ENCODE results near the gene TMEM200C. TPM values are rescaled to one million over a fixed set of nuclear protein-coding genes. Genes with fewer than 3 reads are reported as not detected.

TMEM200C gene
- total and polyA plus RNA-seq, 4 experiments from 2014 or later, result not detected

DNA sequence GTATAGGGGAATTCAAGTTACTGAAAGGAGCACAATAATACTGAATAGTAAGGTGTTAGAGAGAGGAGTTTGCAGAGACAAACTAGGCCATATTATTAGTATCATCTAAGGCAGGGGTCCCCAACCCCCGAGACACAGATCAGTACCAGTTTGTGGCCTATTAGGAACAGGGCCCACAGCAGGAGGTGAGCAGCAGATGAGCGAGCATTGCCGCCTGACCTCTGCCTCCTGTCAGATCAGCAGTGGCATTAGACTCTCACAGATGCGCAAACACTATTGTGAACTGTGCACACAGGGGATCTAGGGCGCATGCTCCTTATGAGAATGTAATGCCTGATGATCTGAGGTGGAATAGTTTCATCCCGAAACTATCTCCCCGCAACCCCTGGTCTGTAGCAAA is 41.8 kb upstream of the TMEM200C start:
- no peaks in the 10 kb centered on the region for H3K36me3 Mint-ChIP-seq
- intact Hi-C loops (cut with micrococcal nuclease), result no loop called here
- Histone ChIP-seq H3K27me3 (ENCODE audit: insufficient read depth, low read length) (no peaks in the 10 kb centered on the region), H3K4me1 (ENCODE audit: insufficient read depth, low read length) (no peaks in the 10 kb centered on the region), H3K27ac (ENCODE audit: low read depth, low read length) (no peak overlapping the region), H3K36me3 (ENCODE audit: insufficient read depth, low read length) (no peaks in the 10 kb centered on the region), H3K4me3 (ENCODE audit: low read length in 2 of 2) (no peak overlapping the region), H3K9me3 (ENCODE audit: control insufficient read depth in 1 of 2, low read length in 2 of 2) (no peaks in the 10 kb centered on the region)
- ChIA-PET CTCF (ENCODE audit: partially characterized antibody) (no interaction called here), POLR2A (ENCODE audit: partially characterized antibody) (no interaction called here)
- H3K9me3 Mint-ChIP-seq, result peaks cover 0 to 6% (median 0%) of the 10 kb centered on the region in 8 donors
- H3K4me1 Mint-ChIP-seq, result no peaks in the 10 kb centered on the region
- H3K4me3 Mint-ChIP-seq, result no peak overlapping the region
- no peak overlapping the region for H3K27ac Mint-ChIP-seq
- no peaks in the 10 kb centered on the region for H3K27me3 Mint-ChIP-seq
- no peak for DNase-seq

DNA sequence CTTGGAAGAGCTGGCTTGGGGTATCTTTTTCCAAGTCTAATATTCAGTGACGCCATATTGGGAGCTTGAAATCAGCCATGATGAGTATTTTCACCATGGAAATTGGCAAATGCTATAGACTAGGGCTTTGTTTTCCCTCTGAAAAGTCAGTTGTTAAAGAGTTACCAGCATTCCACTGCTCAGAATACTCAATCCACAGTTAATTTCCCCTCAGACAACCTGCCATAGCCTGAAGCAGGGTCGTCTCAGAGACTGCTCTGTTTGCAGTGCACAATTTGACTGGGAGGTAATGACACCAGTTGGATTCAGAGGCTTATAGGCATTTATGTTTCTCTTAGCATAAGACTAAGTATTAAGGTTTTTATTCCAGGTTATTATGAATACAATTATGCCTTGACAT is 35.5 kb upstream of the TMEM200C start:
- Mint-ChIP-seq H3K4me3 (no peak overlapping the region), H3K36me3 (no peaks in the 10 kb centered on the region), H3K27ac (no peak overlapping the region), H3K4me1 (no peaks in the 10 kb centered on the region), H3K9me3 (peaks cover 0 to 12% (median 3%) of the 10 kb centered on the region in 8 donors), H3K27me3 (no peaks in the 10 kb centered on the region)
- H3K27ac ChIP-seq (ENCODE audit: low read depth, low read length), result no peak overlapping the region
- no peaks in the 10 kb centered on the region for H3K27me3 ChIP-seq (ENCODE audit: insufficient read depth, low read length)
- no peaks in the 10 kb centered on the region for H3K9me3 ChIP-seq (ENCODE audit: control insufficient read depth in 1 of 2, low read length in 2 of 2)
- DNase-seq, result no peak
- no peaks in the 10 kb centered on the region for H3K36me3 ChIP-seq (ENCODE audit: insufficient read depth, low read length)
- H3K4me3 ChIP-seq (ENCODE audit: low read length in 2 of 2), result no peak overlapping the region
- intact Hi-C loops (cut with micrococcal nuclease), result no loop called here
- POLR2A ChIA-PET (ENCODE audit: partially characterized antibody), result no interaction called here
- no peaks in the 10 kb centered on the region for H3K4me1 ChIP-seq (ENCODE audit: insufficient read depth, low read length)
- CTCF ChIA-PET (ENCODE audit: partially characterized antibody), result no interaction called here

DNA sequence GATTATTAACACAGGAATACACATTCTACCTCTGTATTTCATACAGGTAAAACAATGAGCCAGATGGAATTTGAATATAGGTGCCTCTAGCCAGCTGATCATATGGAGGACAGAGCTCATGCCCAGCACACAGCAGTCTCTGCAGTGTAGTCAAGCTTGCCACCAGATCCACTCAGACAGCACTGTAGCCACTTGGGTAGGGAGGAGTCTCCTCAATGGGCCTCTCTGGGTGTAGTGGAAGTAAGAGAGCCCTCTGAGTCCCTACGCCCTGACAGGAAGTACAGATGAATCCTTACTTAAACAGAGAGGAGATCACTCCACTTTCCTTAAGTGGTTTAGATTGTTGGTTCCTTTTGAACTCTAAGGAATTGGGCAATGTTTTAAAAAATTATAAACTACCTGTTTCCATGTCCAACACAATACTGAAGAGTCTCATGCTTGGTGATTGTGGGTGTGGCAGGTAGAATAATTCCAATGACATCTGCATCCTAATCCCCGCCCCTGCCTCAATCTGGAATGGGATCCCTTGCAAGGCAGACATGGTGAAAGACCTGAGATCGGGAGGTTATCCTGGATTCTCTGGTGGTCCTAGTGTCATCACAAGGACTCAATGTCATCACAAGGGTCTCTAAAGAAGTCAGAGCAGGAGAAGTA is 23.0 kb upstream of the TMEM200C start:
- Histone ChIP-seq H3K4me1 (ENCODE audit: insufficient read depth, low read length) (no peaks in the 10 kb centered on the region), H3K27me3 (ENCODE audit: insufficient read depth, low read length) (no peaks in the 10 kb centered on the region), H3K9me3 (ENCODE audit: control insufficient read depth in 1 of 2, low read length in 2 of 2) (no peaks in the 10 kb centered on the region), H3K27ac (ENCODE audit: low read depth, low read length) (no peak overlapping the region), H3K4me3 (ENCODE audit: low read length in 2 of 2) (no peak overlapping the region), H3K36me3 (ENCODE audit: insufficient read depth, low read length) (no peaks in the 10 kb centered on the region)
- Mint-ChIP-seq H3K4me3 (no peak overlapping the region), H3K36me3 (no peaks in the 10 kb centered on the region), H3K9me3 (peaks cover 0 to 4% (median under 1%) of the 10 kb centered on the region in 8 donors), H3K27ac (no peak overlapping the region), H3K27me3 (no peaks in the 10 kb centered on the region), H3K4me1 (no peaks in the 10 kb centered on the region)
- POLR2A ChIA-PET (ENCODE audit: partially characterized antibody), result no interaction called here
- CTCF ChIA-PET (ENCODE audit: partially characterized antibody), result no interaction called here
- no peak for DNase-seq
- intact Hi-C loops (cut with micrococcal nuclease), result no loop called here

DNA sequence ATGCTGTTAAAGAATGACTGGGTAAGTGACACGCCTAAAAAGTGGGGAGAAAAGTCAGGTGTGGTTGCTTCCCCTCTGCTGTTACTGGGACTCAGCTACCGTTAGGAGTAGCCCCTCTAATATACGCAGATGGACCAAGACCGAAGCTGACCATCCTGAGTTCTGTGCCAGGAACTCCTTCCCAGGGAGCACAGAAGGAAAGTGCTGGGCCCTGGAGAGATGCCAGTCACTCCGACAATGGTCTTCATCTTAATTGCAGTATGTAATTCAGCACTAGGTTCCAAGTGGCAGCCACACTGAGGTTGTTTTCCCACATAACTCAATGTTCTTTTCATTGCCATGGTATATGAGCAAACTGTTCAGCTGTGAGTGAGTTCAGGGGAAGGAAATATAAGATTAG is 19.6 kb upstream of the TMEM200C start:
- Histone ChIP-seq H3K27ac (ENCODE audit: low read depth, low read length) (no peak overlapping the region), H3K27me3 (ENCODE audit: insufficient read depth, low read length) (no peaks in the 10 kb centered on the region), H3K4me3 (ENCODE audit: low read length in 2 of 2) (no peak overlapping the region), H3K36me3 (ENCODE audit: insufficient read depth, low read length) (no peaks in the 10 kb centered on the region), H3K9me3 (ENCODE audit: control insufficient read depth in 1 of 2, low read length in 2 of 2) (no peaks in the 10 kb centered on the region), H3K4me1 (ENCODE audit: insufficient read depth, low read length) (no peaks in the 10 kb centered on the region)
- CTCF ChIA-PET (ENCODE audit: partially characterized antibody), result no interaction called here
- Mint-ChIP-seq H3K36me3 (no peaks in the 10 kb centered on the region), H3K4me3 (no peak overlapping the region), H3K9me3 (peaks cover 0 to 5% (median 0%) of the 10 kb centered on the region in 8 donors), H3K4me1 (no peaks in the 10 kb centered on the region), H3K27me3 (no peaks in the 10 kb centered on the region), H3K27ac (no peak overlapping the region)
- intact Hi-C loops (cut with micrococcal nuclease), result no loop called here
- POLR2A ChIA-PET (ENCODE audit: partially characterized antibody), result no interaction called here
- no peak for DNase-seq

DNA sequence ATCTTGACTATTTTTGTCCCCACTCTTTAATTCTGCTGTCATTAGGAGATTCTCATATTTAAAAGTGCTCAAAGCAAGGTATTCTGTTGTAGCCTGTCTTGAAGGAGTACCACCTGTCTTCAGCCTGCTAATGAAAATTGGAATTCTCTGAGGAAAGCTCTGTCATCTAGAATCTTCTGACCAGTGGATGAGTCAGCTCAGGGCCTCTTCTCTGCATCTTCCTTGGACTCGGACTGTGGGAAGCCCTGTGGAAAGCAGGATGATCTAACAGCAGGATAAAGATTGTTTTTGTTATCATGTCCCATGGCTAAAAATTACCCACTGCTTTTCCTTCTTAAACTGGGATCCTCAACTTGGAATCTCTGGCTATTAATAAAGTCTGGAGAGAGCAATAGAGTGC is 18.7 kb upstream of the TMEM200C start:
- no peaks in the 10 kb centered on the region for H3K36me3 Mint-ChIP-seq
- no peak overlapping the region for H3K27ac Mint-ChIP-seq
- no peaks in the 10 kb centered on the region for H3K27me3 Mint-ChIP-seq
- CTCF ChIA-PET (ENCODE audit: partially characterized antibody), result interaction anchor here (0.7 kb wide), 1 partner anchor 23 kb away, joined by 3 read pairs; no protein-coding TSS in a partner anchor
- H3K4me3 Mint-ChIP-seq, result no peak overlapping the region
- Histone ChIP-seq H3K36me3 (ENCODE audit: insufficient read depth, low read length) (no peaks in the 10 kb centered on the region), H3K27ac (ENCODE audit: low read depth, low read length) (no peak overlapping the region), H3K27me3 (ENCODE audit: insufficient read depth, low read length) (no peaks in the 10 kb centered on the region), H3K4me3 (ENCODE audit: low read length in 2 of 2) (no peak overlapping the region), H3K9me3 (ENCODE audit: control insufficient read depth in 1 of 2, low read length in 2 of 2) (no peaks in the 10 kb centered on the region), H3K4me1 (ENCODE audit: insufficient read depth, low read length) (no peaks in the 10 kb centered on the region)
- no peaks in the 10 kb centered on the region for H3K4me1 Mint-ChIP-seq
- H3K9me3 Mint-ChIP-seq, result peaks cover 0 to 5% (median 0%) of the 10 kb centered on the region in 8 donors
- POLR2A ChIA-PET (ENCODE audit: partially characterized antibody), result no interaction called here
- intact Hi-C loops (cut with micrococcal nuclease), result no loop called here
- no peak for DNase-seq

DNA sequence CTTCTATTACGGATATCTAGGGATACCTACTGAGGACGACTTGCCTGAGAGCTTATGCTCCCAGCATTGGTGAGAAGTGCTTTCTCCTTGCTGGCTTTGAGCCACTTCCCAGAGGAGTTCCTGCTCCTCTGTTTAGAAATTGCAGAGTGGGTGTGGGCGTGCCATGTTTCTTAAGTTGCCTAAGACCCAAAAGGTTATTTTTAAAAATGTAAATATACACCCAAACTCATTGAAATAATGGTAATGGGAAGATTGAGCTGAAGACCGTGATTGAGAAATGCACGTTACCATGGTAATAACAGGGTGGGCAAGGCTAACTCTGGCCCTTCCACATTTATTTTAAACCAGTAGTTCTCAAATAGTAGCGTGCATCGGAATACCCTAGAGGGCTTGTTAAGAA is 17.2 kb upstream of the TMEM200C start:
- no peak for DNase-seq
- Histone ChIP-seq H3K36me3 (ENCODE audit: insufficient read depth, low read length) (no peaks in the 10 kb centered on the region), H3K4me3 (ENCODE audit: low read length in 2 of 2) (no peak overlapping the region), H3K4me1 (ENCODE audit: insufficient read depth, low read length) (no peaks in the 10 kb centered on the region), H3K9me3 (ENCODE audit: control insufficient read depth in 1 of 2, low read length in 2 of 2) (no peaks in the 10 kb centered on the region), H3K27ac (ENCODE audit: low read depth, low read length) (no peak overlapping the region), H3K27me3 (ENCODE audit: insufficient read depth, low read length) (no peaks in the 10 kb centered on the region)
- peaks cover 0 to 3% (median 0%) of the 10 kb centered on the region in 8 donors for H3K9me3 Mint-ChIP-seq
- no peak overlapping the region for H3K27ac Mint-ChIP-seq
- no peaks in the 10 kb centered on the region for H3K36me3 Mint-ChIP-seq
- no peaks in the 10 kb centered on the region for H3K27me3 Mint-ChIP-seq
- POLR2A ChIA-PET (ENCODE audit: partially characterized antibody), result no interaction called here
- CTCF ChIA-PET (ENCODE audit: partially characterized antibody), result no interaction called here
- H3K4me1 Mint-ChIP-seq, result no peaks in the 10 kb centered on the region
- H3K4me3 Mint-ChIP-seq, result no peak overlapping the region
- intact Hi-C loops (cut with micrococcal nuclease), result no loop called here

DNA sequence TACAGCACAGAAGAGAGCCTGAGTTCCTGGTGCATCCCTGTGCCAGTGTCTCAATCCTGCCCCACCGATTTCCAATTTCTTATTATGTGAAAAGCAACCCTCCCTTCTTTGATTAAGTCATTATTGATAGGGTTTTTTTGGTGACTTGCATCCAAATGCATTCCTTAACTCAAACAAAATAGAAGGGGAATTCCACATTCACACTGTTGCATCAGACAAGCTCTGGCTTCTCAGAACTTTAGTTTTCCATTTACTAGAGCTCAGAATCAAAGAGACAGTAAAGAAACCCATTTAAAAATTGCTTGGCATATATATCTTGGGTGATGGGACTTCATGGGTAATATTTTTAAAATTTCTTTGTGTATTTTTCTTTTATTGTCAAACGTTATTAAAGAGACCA is 13.8 kb upstream of the TMEM200C start:
- POLR2A ChIA-PET (ENCODE audit: partially characterized antibody), result no interaction called here
- no peaks in the 10 kb centered on the region for H3K4me1 ChIP-seq (ENCODE audit: insufficient read depth, low read length)
- no peak overlapping the region for H3K27ac Mint-ChIP-seq
- no peak overlapping the region for H3K4me3 ChIP-seq (ENCODE audit: low read length in 2 of 2)
- CTCF ChIA-PET (ENCODE audit: partially characterized antibody), result no interaction called here
- no peaks in the 10 kb centered on the region for H3K9me3 ChIP-seq (ENCODE audit: control insufficient read depth in 1 of 2, low read length in 2 of 2)
- no peaks in the 10 kb centered on the region for H3K27me3 Mint-ChIP-seq
- H3K36me3 ChIP-seq (ENCODE audit: insufficient read depth, low read length), result no peaks in the 10 kb centered on the region
- H3K36me3 Mint-ChIP-seq, result no peaks in the 10 kb centered on the region
- H3K4me1 Mint-ChIP-seq, result no peaks in the 10 kb centered on the region
- DNase-seq, result no peak
- no peak overlapping the region for H3K4me3 Mint-ChIP-seq
- intact Hi-C loops (cut with micrococcal nuclease), result no loop called here
- no peak overlapping the region for H3K27ac ChIP-seq (ENCODE audit: low read depth, low read length)
- H3K27me3 ChIP-seq (ENCODE audit: insufficient read depth, low read length), result no peaks in the 10 kb centered on the region
- peaks cover 0 to 2% (median 0%) of the 10 kb centered on the region in 8 donors for H3K9me3 Mint-ChIP-seq

DNA sequence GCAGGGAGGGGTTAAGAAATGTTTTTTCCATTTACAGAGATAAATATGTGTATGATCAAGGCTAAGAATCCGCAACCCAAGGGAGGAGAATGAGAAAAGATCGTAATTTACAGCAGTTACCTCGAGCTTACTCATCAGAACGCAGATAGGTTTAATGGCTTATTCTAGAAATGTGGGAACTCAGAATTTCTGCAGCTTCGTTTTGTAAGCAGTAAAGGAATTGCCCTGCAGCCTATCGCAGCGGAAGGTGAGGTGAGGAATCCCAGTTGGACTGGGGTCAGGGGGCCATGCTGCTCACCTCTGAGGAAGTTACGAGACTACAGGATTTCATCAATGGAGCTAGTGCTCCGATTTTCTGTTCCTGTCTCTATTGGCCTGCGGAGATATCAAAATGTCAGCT is 8.1 kb upstream of the TMEM200C start:
- Mint-ChIP-seq H3K9me3 (peaks cover 0 to 4% (median 0%) of the 10 kb centered on the region in 8 donors), H3K27me3 (peaks cover 8 to 12% of the 10 kb centered on the region in 2 donors), H3K36me3 (no peaks in the 10 kb centered on the region), H3K4me3 (no peak overlapping the region), H3K4me1 (no peaks in the 10 kb centered on the region), H3K27ac (no peak overlapping the region)
- POLR2A ChIA-PET (ENCODE audit: partially characterized antibody), result no interaction called here
- intact Hi-C loops (cut with micrococcal nuclease), result no loop called here
- Histone ChIP-seq H3K9me3 (ENCODE audit: control insufficient read depth in 1 of 2, low read length in 2 of 2) (no peaks in the 10 kb centered on the region), H3K27me3 (ENCODE audit: insufficient read depth, low read length) (no peaks in the 10 kb centered on the region), H3K36me3 (ENCODE audit: insufficient read depth, low read length) (no peaks in the 10 kb centered on the region), H3K4me3 (ENCODE audit: low read length in 2 of 2) (no peak overlapping the region), H3K4me1 (ENCODE audit: insufficient read depth, low read length) (no peaks in the 10 kb centered on the region), H3K27ac (ENCODE audit: low read depth, low read length) (no peak overlapping the region)
- CTCF ChIA-PET (ENCODE audit: partially characterized antibody), result no interaction called here
- no peak for DNase-seq
